ENCODE results near the gene PROK1. TPM values are rescaled to one million over a fixed set of nuclear protein-coding genes. Genes with fewer than 3 reads are reported as not detected.

PROK1 gene
- total RNA-seq, 1 donor: not detected

GRCh38 chr1:110465814-110466380 lies 14.9 kb downstream of the PROK1 start:
- no peaks in the 10 kb centered on the region for H3K27me3 ChIP-seq (ENCODE audit: insufficient read depth, low read length)
- H3K4me1 ChIP-seq (ENCODE audit: insufficient read depth, low read length): no peaks in the 10 kb centered on the region
- no peaks in the 10 kb centered on the region for H3K9me3 ChIP-seq (ENCODE audit: low read depth, low read length)
- H3K4me3 ChIP-seq (ENCODE audit: low read length): no peak overlapping the region

- Histone ChIP-seq H3K4me3 (ENCODE audit: low read length) (no peak overlapping the region), H3K9me3 (ENCODE audit: low read depth, low read length) (no peaks in the 10 kb centered on the region), H3K27me3 (ENCODE audit: insufficient read depth, low read length) (no peaks in the 10 kb centered on the region), H3K4me1 (ENCODE audit: insufficient read depth, low read length) (no peaks in the 10 kb centered on the region)
Measured at GRCh38 chr1:110466646-110467280, 15.8 kb downstream of the PROK1 start.

GRCh38 chr1:110471131-110471530 lies 20.2 kb downstream of the PROK1 start:
- Histone ChIP-seq H3K27me3 (ENCODE audit: insufficient read depth, low read length) (no peaks in the 10 kb centered on the region), H3K9me3 (ENCODE audit: low read depth, low read length) (no peaks in the 10 kb centered on the region), H3K4me1 (ENCODE audit: insufficient read depth, low read length) (no peaks in the 10 kb centered on the region), H3K4me3 (ENCODE audit: low read length) (no peak overlapping the region)

- Histone ChIP-seq H3K4me1 (ENCODE audit: insufficient read depth, low read length) (no peaks in the 10 kb centered on the region), H3K27me3 (ENCODE audit: insufficient read depth, low read length) (no peaks in the 10 kb centered on the region), H3K9me3 (ENCODE audit: low read depth, low read length) (no peaks in the 10 kb centered on the region)
Measured at GRCh38 chr1:110472546-110472945, 21.6 kb downstream of the PROK1 start.

GRCh38 chr1:110474444-110474843 lies 23.5 kb downstream of the PROK1 start:
- Histone ChIP-seq H3K4me3 (ENCODE audit: low read length) (no peak overlapping the region), H3K4me1 (ENCODE audit: insufficient read depth, low read length) (no peaks in the 10 kb centered on the region), H3K9me3 (ENCODE audit: low read depth, low read length) (no peaks in the 10 kb centered on the region), H3K27me3 (ENCODE audit: insufficient read depth, low read length) (no peaks in the 10 kb centered on the region)

More at GRCh38 chr1:110472546-110472945, 21.6 kb downstream of the PROK1 start:
- H3K4me3 ChIP-seq (ENCODE audit: low read length): no peak overlapping the region

- Histone ChIP-seq H3K9me3 (ENCODE audit: low read depth, low read length) (no peaks in the 10 kb centered on the region), H3K4me3 (ENCODE audit: low read length) (no peak overlapping the region), H3K27me3 (ENCODE audit: insufficient read depth, low read length) (no peaks in the 10 kb centered on the region), H3K4me1 (ENCODE audit: insufficient read depth, low read length) (no peaks in the 10 kb centered on the region)
Measured at GRCh38 chr1:110475362-110476027, 24.5 kb downstream of the PROK1 start.

- H3K4me3 ChIP-seq (ENCODE audit: low read length): no peak overlapping the region
- H3K9me3 ChIP-seq (ENCODE audit: low read depth, low read length): no peaks in the 10 kb centered on the region
- no peaks in the 10 kb centered on the region for H3K27me3 ChIP-seq (ENCODE audit: insufficient read depth, low read length)
- H3K4me1 ChIP-seq (ENCODE audit: insufficient read depth, low read length): no peaks in the 10 kb centered on the region
Measured at GRCh38 chr1:110476028-110476765, 25.2 kb downstream of the PROK1 start.

- no peaks in the 10 kb centered on the region for H3K9me3 ChIP-seq (ENCODE audit: low read depth, low read length)
- no peak overlapping the region for H3K4me3 ChIP-seq (ENCODE audit: low read length)
- no peaks in the 10 kb centered on the region for H3K4me1 ChIP-seq (ENCODE audit: insufficient read depth, low read length)
- no peaks in the 10 kb centered on the region for H3K27me3 ChIP-seq (ENCODE audit: insufficient read depth, low read length)
Measured at GRCh38 chr1:110477041-110477440, 26.1 kb downstream of the PROK1 start.

- no peak overlapping the region for H3K4me3 ChIP-seq (ENCODE audit: low read length)
- H3K9me3 ChIP-seq (ENCODE audit: low read depth, low read length): no peaks in the 10 kb centered on the region
- no peaks in the 10 kb centered on the region for H3K27me3 ChIP-seq (ENCODE audit: insufficient read depth, low read length)
- no peaks in the 10 kb centered on the region for H3K4me1 ChIP-seq (ENCODE audit: insufficient read depth, low read length)
Measured at GRCh38 chr1:110477445-110477957, 26.6 kb downstream of the PROK1 start.

- H3K9me3 ChIP-seq (ENCODE audit: low read depth, low read length): no peaks in the 10 kb centered on the region
- H3K27me3 ChIP-seq (ENCODE audit: insufficient read depth, low read length): no peaks in the 10 kb centered on the region
- no peak overlapping the region for H3K4me3 ChIP-seq (ENCODE audit: low read length)
- H3K4me1 ChIP-seq (ENCODE audit: insufficient read depth, low read length): no peaks in the 10 kb centered on the region
Measured at GRCh38 chr1:110477967-110478640, 27.2 kb downstream of the PROK1 start.

GRCh38 chr1:110478886-110479285 lies 27.9 kb downstream of the PROK1 start:
- Histone ChIP-seq H3K4me3 (ENCODE audit: low read length) (no peak overlapping the region), H3K9me3 (ENCODE audit: low read depth, low read length) (no peaks in the 10 kb centered on the region), H3K4me1 (ENCODE audit: insufficient read depth, low read length) (no peaks in the 10 kb centered on the region), H3K27me3 (ENCODE audit: insufficient read depth, low read length) (no peaks in the 10 kb centered on the region)

GRCh38 chr1:110480356-110481096 lies 29.6 kb downstream of the PROK1 start:
- Histone ChIP-seq H3K9me3 (ENCODE audit: low read depth, low read length) (no peaks in the 10 kb centered on the region), H3K27me3 (ENCODE audit: insufficient read depth, low read length) (no peaks in the 10 kb centered on the region), H3K4me1 (ENCODE audit: insufficient read depth, low read length) (no peaks in the 10 kb centered on the region), H3K4me3 (ENCODE audit: low read length) (no peak overlapping the region)

- Histone ChIP-seq H3K9me3 (ENCODE audit: low read depth, low read length) (no peaks in the 10 kb centered on the region), H3K4me3 (ENCODE audit: low read length) (no peak overlapping the region), H3K4me1 (ENCODE audit: insufficient read depth, low read length) (no peaks in the 10 kb centered on the region), H3K27me3 (ENCODE audit: insufficient read depth, low read length) (no peaks in the 10 kb centered on the region)
Measured at GRCh38 chr1:110481968-110482623, 31.1 kb downstream of the PROK1 start.

Data from mononuclear cell (primary cell).